Gastrocnemius medialis (tissue), 4 donors: ENCODE measurements around the gene MYCBP2. TPM values are rescaled to one million over a fixed set of nuclear protein-coding genes. Genes with fewer than 3 reads are reported as not detected.

ENCODE experiments used
- ATAC-seq, 2 donors: fragments of 150-250 bp; one replicate each; pipeline ENCODE4 v1.9.1; 2016
- DNase-seq, 2 donors: peaks; one replicate each; pipeline ENCODE4 v3.0.0-alpha.2; 2019
- H3K27ac ChIP-seq, 4 donors: fragments of 200-600 bp; sonication (generic); 1 replicate in 1 of 4; 2 replicates in 3 of 4; pipeline ENCODE4 v1.5.1; 2016 to 2018; ENCODE audit warnings: mild to moderate bottlenecking in 2 of 4, moderate library complexity in 1 of 4
- H3K27me3 ChIP-seq, 3 donors: fragments of 200-600 bp; sonication (generic) in 2 of 3; 1 replicate in 1 of 3; 2 replicates in 2 of 3; pipeline versions ENCODE4 v1.5.1 to v1.6.0; 2016 to 2019; ENCODE audit warnings: mild to moderate bottlenecking in 1 of 3, moderate library complexity in 1 of 3
- H3K36me3 ChIP-seq, 2 donors: fragments of 200-600 bp; sonication (generic) in 1 of 2; one replicate each; pipeline ENCODE4 v1.5.1; 2017 to 2018
- H3K4me1 ChIP-seq, 2 donors: fragments of 200-600 bp; sonication (generic) in 1 of 2; one replicate each; pipeline ENCODE4 v1.5.1; 2016 to 2017; ENCODE audit warnings: mild to moderate bottlenecking in 2 of 2
- H3K4me3 ChIP-seq, 4 donors: fragments of 200-600 bp; sonication (generic) in 3 of 4; 1 replicate in 1 of 4; 2 replicates in 3 of 4; pipeline ENCODE4 v1.5.1; 2016 to 2019; ENCODE audit warnings: mild to moderate bottlenecking in 2 of 4
- H3K9me3 ChIP-seq, 3 donors: fragments of 200-600 bp; sonication (generic) in 2 of 3; 1 replicate in 1 of 3; 2 replicates in 2 of 3; pipeline ENCODE4 v1.5.1; 2016 to 2019
- CTCF ChIP-seq, 5 experiments: fragments of 450-650 bp in 3 of 5; fragments of 200-600 bp in 2 of 5; sonication (generic) in 2 of 5; IDR thresholded peaks in 4 of 5; conservative IDR thresholded peaks in 1 of 5; 1 replicate in 4 of 5; 2 replicates in 1 of 5; pipeline ENCODE4 v1.5.1; 2016 to 2019; ENCODE audit warnings: antibody characterized with exemption in 5 of 5, mild to moderate bottlenecking in 3 of 5, moderate library complexity in 3 of 5
- POLR2A ChIP-seq, 2 donors: fragments of 450-650 bp; IDR thresholded peaks; one replicate each; pipeline ENCODE4 v1.6.1; 2017; ENCODE audit warnings: antibody characterized with exemption in 2 of 2, mild to moderate bottlenecking in 2 of 2, moderate library complexity in 2 of 2
- in situ Hi-C, 4 donors: fragments of 200-750 bp; cut with MboI; loops; one replicate each; pipeline versions ENCODE4 v1.15.0 to v1.8.0; 2017; ENCODE audit warnings: low sequenced_read_pairs in 4 of 4
- intact Hi-C: fragments of 100-400 bp; cut with DNase I; formaldehyde crosslinking; loops from one replicate; pipeline ENCODE4 v1.15.1; 2023; ENCODE audit warnings: low total_unique reads
- total RNA-seq, 4 donors: library from RNA; depleted of rRNA; stranded (reverse); fragments of >200 nt; gene quantifications; one replicate each; pipeline versions ENCODE4 v1.1.0 to v1.2.3, GENCODE V29; 2016

MYCBP2 gene
- total RNA-seq, 4 donors from 2014 or later, result 42.1 to 56.9 (median 45.1) TPM

GRCh38 chr13:77196052-77196618 lies 130.8 kb downstream of the MYCBP2 start:
- no peak for ATAC-seq
- in situ Hi-C loops (no loop called here), intact Hi-C loops (no loop called here)
- no peaks in the 10 kb centered on the region for H3K9me3 ChIP-seq
- no peak for DNase-seq
- H3K27me3 ChIP-seq, result no peaks in the 10 kb centered on the region
- H3K4me1 ChIP-seq, result no peaks in the 10 kb centered on the region
- no peak overlapping the region for H3K27ac ChIP-seq
- peaks cover 0 to 16% of the 10 kb centered on the region in 2 donors for H3K36me3 ChIP-seq
- TF ChIP-seq POLR2A (IDR thresholded peaks at IDR 0.05) (no peak), CTCF (IDR thresholded peaks at IDR 0.05 in 4 of 5, conservative IDR thresholded peaks at IDR 0.05 in 1 of 5) (no peak)
- H3K4me3 ChIP-seq, result no peak overlapping the region

- in situ Hi-C loops (no loop called here), intact Hi-C loops (no loop called here)
- H3K27me3 ChIP-seq, result no peaks in the 10 kb centered on the region
- H3K9me3 ChIP-seq, result no peaks in the 10 kb centered on the region
- TF ChIP-seq POLR2A (IDR thresholded peaks at IDR 0.05), result no peak
- no peak for TF ChIP-seq CTCF (IDR thresholded peaks at IDR 0.05 in 4 of 5, conservative IDR thresholded peaks at IDR 0.05 in 1 of 5)
- ATAC-seq, result no peak
- H3K4me1 ChIP-seq, result no peaks in the 10 kb centered on the region
- H3K27ac ChIP-seq, result no peak overlapping the region
- peaks cover 0 to 47% of the 10 kb centered on the region in 2 donors for H3K36me3 ChIP-seq
- no peak overlapping the region for H3K4me3 ChIP-seq
- DNase-seq, result no peak
Measured at GRCh38 chr13:77190349-77190958, 136.4 kb downstream of the MYCBP2 start.

DNA sequence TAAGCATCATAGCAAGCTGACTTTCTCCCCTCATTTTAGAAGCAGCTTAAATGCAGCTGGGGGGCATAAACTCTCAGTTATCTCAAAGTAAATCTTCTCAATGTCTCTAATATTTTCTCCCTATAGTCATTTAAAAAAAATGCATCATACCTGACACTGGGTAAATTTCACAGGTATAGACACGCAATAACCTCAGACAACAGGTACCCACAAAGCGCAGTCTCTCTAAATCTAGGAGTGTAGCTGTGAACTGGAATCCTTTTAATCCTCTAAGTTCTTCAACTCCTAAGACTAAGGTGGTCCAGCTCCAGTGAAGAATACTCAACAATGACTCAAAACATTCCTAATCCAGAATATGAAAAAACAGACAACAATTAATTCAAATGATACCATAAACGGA lies 141.2 kb downstream of the MYCBP2 start:
- no peak overlapping the region for H3K27ac ChIP-seq
- H3K4me3 ChIP-seq, result no peak overlapping the region
- intact Hi-C loops (no loop called here), in situ Hi-C loops (no loop called here)
- ATAC-seq (no peak), DNase-seq (no peak)
- no peaks in the 10 kb centered on the region for H3K27me3 ChIP-seq
- H3K4me1 ChIP-seq, result no peaks in the 10 kb centered on the region
- peaks cover 0 to 49% of the 10 kb centered on the region in 2 donors for H3K36me3 ChIP-seq
- TF ChIP-seq POLR2A (IDR thresholded peaks at IDR 0.05) (no peak), CTCF (IDR thresholded peaks at IDR 0.05 in 4 of 5, conservative IDR thresholded peaks at IDR 0.05 in 1 of 5) (no peak)
- H3K9me3 ChIP-seq, result no peaks in the 10 kb centered on the region

- in situ Hi-C loops, result no loop called here
- H3K4me1 ChIP-seq, result no peaks in the 10 kb centered on the region
Measured at GRCh38 chr13:77184455-77184854, 142.4 kb downstream of the MYCBP2 start.

More at GRCh38 chr13:77184455-77184854, 142.4 kb downstream of the MYCBP2 start:
- no peak overlapping the region for H3K4me3 ChIP-seq
- intact Hi-C loops, result no loop called here
- DNase-seq (no peak), ATAC-seq (no peak)
- H3K27me3 ChIP-seq, result no peaks in the 10 kb centered on the region
- H3K27ac ChIP-seq, result no peak overlapping the region
- H3K36me3 ChIP-seq, result peaks cover 0 to 49% of the 10 kb centered on the region in 2 donors
- TF ChIP-seq CTCF (IDR thresholded peaks at IDR 0.05 in 4 of 5, conservative IDR thresholded peaks at IDR 0.05 in 1 of 5), result no peak
- no peak for TF ChIP-seq POLR2A (IDR thresholded peaks at IDR 0.05)
- H3K9me3 ChIP-seq, result no peaks in the 10 kb centered on the region
